ENCODE results near the gene RHOD.

Gene RHOD

GRCh38 chr11:67029146-67029545, 27.5 kb upstream of the RHOD start:
- TF ChIP-seq POLR2A (IDR thresholded peaks at IDR 0.05; ENCODE audit: low read depth, low read length) (no peak), SPI1 (IDR thresholded peaks at IDR 0.05; ENCODE audit: low read depth, low read length) (no peak), TAF1 (IDR thresholded peaks at IDR 0.05; ENCODE audit: low read depth, low read length) (no peak), POLR2AphosphoS5 (IDR thresholded peaks at IDR 0.05; ENCODE audit: low read depth, low read length) (no peak), PAX5 (IDR thresholded peaks at IDR 0.05; ENCODE audit: insufficient read depth, low read length, severe bottlenecking) (no peak)
- FAIRE-seq, result no peak
- DNase-seq (ENCODE audit: insufficient read length, low spot score), result no peak

DNA sequence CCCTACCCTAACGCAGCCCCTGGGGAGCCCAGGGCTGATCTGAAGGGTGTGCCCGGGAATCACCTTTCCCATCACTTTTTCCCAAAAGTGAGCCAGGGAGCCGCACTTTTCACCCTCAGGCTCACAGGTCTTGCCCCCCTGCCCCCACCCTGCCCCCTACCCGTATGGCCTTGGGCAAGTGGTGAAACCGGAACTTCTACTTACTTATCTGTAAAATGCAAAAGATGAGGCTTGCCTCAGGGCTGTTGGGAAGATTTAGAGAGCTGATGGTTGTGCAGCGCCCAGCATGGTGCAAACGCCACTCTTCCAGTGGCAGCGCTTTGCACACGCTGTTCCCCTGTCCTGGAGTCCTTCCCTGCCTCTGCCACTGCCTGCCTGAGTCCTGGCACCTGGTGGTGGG, 25.7 kb upstream of the RHOD start:
- TF ChIP-seq TAF1 (IDR thresholded peaks at IDR 0.05; ENCODE audit: low read depth, low read length) (no peak), POLR2A (IDR thresholded peaks at IDR 0.05; ENCODE audit: low read depth, low read length) (no peak), PAX5 (IDR thresholded peaks at IDR 0.05; ENCODE audit: insufficient read depth, low read length, severe bottlenecking) (no peak), POLR2AphosphoS5 (IDR thresholded peaks at IDR 0.05; ENCODE audit: low read depth, low read length) (no peak), SPI1 (IDR thresholded peaks at IDR 0.05; ENCODE audit: low read depth, low read length) (no peak), POU2F2 (IDR thresholded peaks at IDR 0.05; ENCODE audit: low read depth, low read length) (no peak)
- FAIRE-seq, result peak; percentile 80
- no peak for DNase-seq (ENCODE audit: insufficient read length, low spot score)

- no peak for TF ChIP-seq TAF1 (IDR thresholded peaks at IDR 0.05; ENCODE audit: low read depth, low read length)
- TF ChIP-seq POU2F2 (IDR thresholded peaks at IDR 0.05; ENCODE audit: low read depth, low read length), result no peak
- no peak for TF ChIP-seq PAX5 (IDR thresholded peaks at IDR 0.05; ENCODE audit: insufficient read depth, low read length, severe bottlenecking)
- TF ChIP-seq SPI1 (IDR thresholded peaks at IDR 0.05; ENCODE audit: low read depth, low read length), result no peak
- no peak for TF ChIP-seq POLR2A (IDR thresholded peaks at IDR 0.05; ENCODE audit: low read depth, low read length)
- TF ChIP-seq POLR2AphosphoS5 (IDR thresholded peaks at IDR 0.05; ENCODE audit: low read depth, low read length), result no peak
- DNase-seq (ENCODE audit: insufficient read length, low spot score) (no peak), FAIRE-seq (no peak)
Observed at GRCh38 chr11:67031791-67032561, 24.7 kb upstream of the RHOD start.

DNA sequence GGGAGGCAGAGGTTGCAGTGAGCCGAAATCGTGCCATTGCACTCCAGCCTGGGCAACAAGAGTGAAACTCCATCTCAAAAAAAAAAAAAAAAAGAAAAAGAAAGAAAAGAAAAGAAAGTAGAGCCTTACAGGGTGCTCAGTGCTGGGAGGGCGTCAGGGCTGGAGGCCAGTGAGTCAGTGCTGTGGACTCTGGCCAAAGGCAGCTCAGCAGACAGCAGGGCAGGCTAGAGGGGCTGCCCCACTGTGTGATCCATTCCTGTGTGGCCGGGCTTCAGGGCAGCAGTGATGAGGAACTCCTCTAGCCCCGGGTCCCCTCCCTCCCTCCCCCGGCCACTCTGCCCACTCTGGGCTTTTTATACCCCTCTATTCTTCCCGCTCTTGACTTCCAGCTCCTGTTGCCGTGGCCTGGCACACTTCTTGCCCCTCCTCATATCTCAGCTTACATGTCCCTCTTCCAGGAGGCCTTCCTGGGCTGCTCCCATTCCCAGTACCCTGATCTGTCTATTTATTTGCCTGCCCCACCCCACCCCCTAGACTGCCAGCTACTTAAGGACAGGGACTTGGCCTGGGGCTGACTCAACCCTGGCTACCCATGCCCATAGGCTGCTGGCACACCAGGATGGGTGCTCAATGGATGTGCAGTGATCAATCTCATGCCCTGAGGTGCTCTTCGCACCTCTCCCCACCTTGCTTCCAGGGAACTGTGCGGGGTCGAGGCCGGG, 23.7 kb upstream of the RHOD start:
- TF ChIP-seq SPI1 (IDR thresholded peaks at IDR 0.05; ENCODE audit: low read depth, low read length), result no peak
- no peak for TF ChIP-seq POU2F2 (IDR thresholded peaks at IDR 0.05; ENCODE audit: low read depth, low read length)
- TF ChIP-seq PAX5 (IDR thresholded peaks at IDR 0.05; ENCODE audit: insufficient read depth, low read length, severe bottlenecking), result no peak
- TF ChIP-seq POLR2A (IDR thresholded peaks at IDR 0.05; ENCODE audit: low read depth, low read length), result no peak
- FAIRE-seq (no peak), DNase-seq (ENCODE audit: insufficient read length, low spot score) (no peak)

DNA sequence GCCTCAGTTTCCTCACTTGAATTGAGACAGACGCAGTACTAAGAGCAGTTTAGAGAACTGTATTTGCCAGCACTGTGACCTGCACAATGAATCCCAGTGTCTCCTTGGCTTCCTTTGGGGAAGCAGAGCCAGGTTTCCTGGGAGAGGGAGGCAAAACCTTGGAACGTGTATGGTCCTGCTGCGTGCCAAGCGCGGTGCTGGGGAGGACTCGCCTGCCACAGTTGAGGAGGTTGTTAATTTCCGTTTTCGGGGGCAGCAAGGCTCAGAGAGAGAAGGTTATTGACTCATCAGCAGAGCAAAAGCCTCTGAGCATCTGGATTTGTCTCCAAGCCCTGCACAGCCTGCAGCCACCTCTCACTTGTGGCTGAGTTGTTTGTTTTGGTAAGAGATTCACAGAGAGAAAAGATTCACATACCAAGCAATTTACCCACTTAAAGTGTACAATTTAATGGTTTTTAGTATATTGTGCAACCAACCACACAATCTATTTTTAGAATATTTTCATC, 22.9 kb upstream of the RHOD start:
- TF ChIP-seq TAF1 (IDR thresholded peaks at IDR 0.05; ENCODE audit: low read depth, low read length) (no peak), SPI1 (IDR thresholded peaks at IDR 0.05; ENCODE audit: low read depth, low read length) (no peak), POLR2A (IDR thresholded peaks at IDR 0.05; ENCODE audit: low read depth, low read length) (no peak), POU2F2 (IDR thresholded peaks at IDR 0.05; ENCODE audit: low read depth, low read length) (no peak), PAX5 (IDR thresholded peaks at IDR 0.05; ENCODE audit: insufficient read depth, low read length, severe bottlenecking) (no peak), POLR2AphosphoS5 (IDR thresholded peaks at IDR 0.05; ENCODE audit: low read depth, low read length) (no peak)
- FAIRE-seq (no peak), DNase-seq (ENCODE audit: insufficient read length, low spot score) (no peak)

- TF ChIP-seq POU2F2 (IDR thresholded peaks at IDR 0.05; ENCODE audit: low read depth, low read length) (no peak), SPI1 (IDR thresholded peaks at IDR 0.05; ENCODE audit: low read depth, low read length) (no peak), POLR2AphosphoS5 (IDR thresholded peaks at IDR 0.05; ENCODE audit: low read depth, low read length) (no peak), PAX5 (IDR thresholded peaks at IDR 0.05; ENCODE audit: insufficient read depth, low read length, severe bottlenecking) (no peak), POLR2A (IDR thresholded peaks at IDR 0.05; ENCODE audit: low read depth, low read length) (no peak)
- no peak for DNase-seq (ENCODE audit: insufficient read length, low spot score)
- FAIRE-seq, result no peak
Observed at GRCh38 chr11:67034350-67034749, 22.3 kb upstream of the RHOD start.

- DNase-seq (ENCODE audit: insufficient read length, low spot score) (no peak), FAIRE-seq (no peak)
- TF ChIP-seq SPI1 (IDR thresholded peaks at IDR 0.05; ENCODE audit: low read depth, low read length) (no peak), PAX5 (IDR thresholded peaks at IDR 0.05; ENCODE audit: insufficient read depth, low read length, severe bottlenecking) (no peak), POLR2AphosphoS5 (IDR thresholded peaks at IDR 0.05; ENCODE audit: low read depth, low read length) (no peak), TAF1 (IDR thresholded peaks at IDR 0.05; ENCODE audit: low read depth, low read length) (no peak), POU2F2 (IDR thresholded peaks at IDR 0.05; ENCODE audit: low read depth, low read length) (no peak)
Observed at GRCh38 chr11:67040147-67040546, 16.5 kb upstream of the RHOD start.

GRCh38 chr11:67041602-67042001, 15.0 kb upstream of the RHOD start:
- no peak for TF ChIP-seq POLR2AphosphoS5 (IDR thresholded peaks at IDR 0.05; ENCODE audit: low read depth, low read length)
- TF ChIP-seq PAX5 (IDR thresholded peaks at IDR 0.05; ENCODE audit: insufficient read depth, low read length, severe bottlenecking), result no peak
- no peak for TF ChIP-seq TAF1 (IDR thresholded peaks at IDR 0.05; ENCODE audit: low read depth, low read length)
- TF ChIP-seq SPI1 (IDR thresholded peaks at IDR 0.05; ENCODE audit: low read depth, low read length), result no peak
- no peak for TF ChIP-seq POU2F2 (IDR thresholded peaks at IDR 0.05; ENCODE audit: low read depth, low read length)
- no peak for TF ChIP-seq POLR2A (IDR thresholded peaks at IDR 0.05; ENCODE audit: low read depth, low read length)
- DNase-seq (ENCODE audit: insufficient read length, low spot score), result no peak
- no peak for FAIRE-seq

DNA sequence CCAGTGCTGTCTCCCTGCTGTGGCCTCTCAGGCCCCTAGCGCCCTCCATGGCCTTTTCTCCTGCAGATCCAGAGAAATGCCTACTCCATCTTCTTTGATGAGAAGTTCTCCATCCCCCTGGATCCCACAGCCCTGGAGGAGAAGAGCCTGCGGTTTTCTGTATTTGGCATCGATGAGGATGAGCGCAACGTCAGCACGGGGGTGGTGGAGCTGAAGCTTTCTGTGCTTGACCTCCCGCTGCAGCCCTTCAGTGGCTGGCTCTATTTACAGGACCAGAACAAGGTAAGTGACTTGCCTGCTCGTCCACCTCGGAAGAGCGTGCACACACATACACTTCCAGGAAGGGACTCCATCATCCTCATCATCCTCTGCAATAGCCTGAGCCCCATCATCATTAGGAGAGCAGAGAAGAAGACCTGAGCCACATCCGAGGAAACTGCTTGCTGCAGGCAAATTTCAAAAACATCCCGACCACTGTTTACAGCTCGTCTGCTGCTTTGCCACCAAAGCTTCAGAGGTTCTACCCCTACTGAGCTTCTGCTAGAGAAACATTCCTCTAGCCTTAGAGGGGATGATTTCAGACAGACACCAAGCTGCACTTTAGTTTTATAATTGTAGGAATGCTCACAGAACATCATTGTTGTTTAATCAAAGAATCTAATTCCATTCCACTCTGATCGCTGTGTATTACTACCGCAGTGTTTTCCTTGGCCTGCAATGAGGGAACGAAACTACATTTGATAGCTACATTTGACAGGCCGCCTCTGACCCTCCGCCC, 12.9 kb upstream of the RHOD start:
- DNase-seq (ENCODE audit: insufficient read length, low spot score), result no peak
- no peak for FAIRE-seq
- TF ChIP-seq PAX5 (IDR thresholded peaks at IDR 0.05; ENCODE audit: insufficient read depth, low read length, severe bottlenecking), result no peak
- TF ChIP-seq SPI1 (IDR thresholded peaks at IDR 0.05; ENCODE audit: low read depth, low read length), result no peak
- TF ChIP-seq TAF1 (IDR thresholded peaks at IDR 0.05; ENCODE audit: low read depth, low read length), result no peak
- TF ChIP-seq POU2F2 (IDR thresholded peaks at IDR 0.05; ENCODE audit: low read depth, low read length), result no peak
- no peak for TF ChIP-seq POLR2A (IDR thresholded peaks at IDR 0.05; ENCODE audit: low read depth, low read length)
- TF ChIP-seq POLR2AphosphoS5 (IDR thresholded peaks at IDR 0.05; ENCODE audit: low read depth, low read length), result no peak
